ENCODE data around the gene MBD3. TPM values are rescaled to one million over a fixed set of nuclear protein-coding genes. Genes with fewer than 3 reads are reported as not detected.
"Not testable (repeated sequence)": the region's sequence is repeated elsewhere in the genome, so short reads cannot be mapped to it uniquely, and the experiment has no call there.

The MBD3 gene, protein sequence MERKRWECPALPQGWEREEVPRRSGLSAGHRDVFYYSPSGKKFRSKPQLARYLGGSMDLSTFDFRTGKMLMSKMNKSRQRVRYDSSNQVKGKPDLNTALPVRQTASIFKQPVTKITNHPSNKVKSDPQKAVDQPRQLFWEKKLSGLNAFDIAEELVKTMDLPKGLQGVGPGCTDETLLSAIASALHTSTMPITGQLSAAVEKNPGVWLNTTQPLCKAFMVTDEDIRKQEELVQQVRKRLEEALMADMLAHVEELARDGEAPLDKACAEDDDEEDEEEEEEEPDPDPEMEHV
- 10 to 100 TPM; 50.0 to 72.8 TPM for polyA plus RNA-seq

- 1 to 2% methylated on average over 49 to 68 of the region's 68 CpGs for WGBS, 2 donors
- H3K4me1 ChIP-seq (ENCODE audit: control insufficient read depth in 2 of 2, insufficient read depth in 2 of 2, low read length in 1 of 2) = peaks cover 7 to 9% of the 10 kb centered on the region in 2 donors
- H3K27ac ChIP-seq (ENCODE audit: low read depth in 2 of 2, low read length in 1 of 2) = peak within 1 kb of the TSS; percentile 99 to 100
- no peaks in the 10 kb centered on the region for H3K9me3 ChIP-seq (ENCODE audit: control insufficient read depth in 2 of 2, insufficient read depth in 1 of 2, low read depth in 1 of 2, low read length in 1 of 2)
- H3K36me3 ChIP-seq (ENCODE audit: control insufficient read depth in 2 of 2, insufficient read depth in 2 of 2, low read length in 1 of 2) = peaks cover 9 to 14% of the 10 kb centered on the region in 2 donors
- no peaks in the 10 kb centered on the region for H3K27me3 ChIP-seq (ENCODE audit: control insufficient read depth in 1 of 2, insufficient read depth in 2 of 2, low read length in 2 of 2)
- H3K4me3 ChIP-seq (ENCODE audit: low read depth in 1 of 2, low read length in 2 of 2) = peak within 1 kb of the TSS; percentile 71 to 92
These were observed at the start of gene MBD3 for GRCh38 chr19:1592755-1593500. TSS of gene MBD3 (minus strand) at chr19:1592865. CDS start at chr19:1592631, 234 bp downstream.

- not testable (repeated sequence) for H3K9me3 ChIP-seq (ENCODE audit: control insufficient read depth in 2 of 2, insufficient read depth in 1 of 2, low read depth in 1 of 2, low read length in 1 of 2); H3K27me3 ChIP-seq (ENCODE audit: control insufficient read depth in 1 of 2, insufficient read depth in 2 of 2, low read length in 2 of 2); H3K27ac ChIP-seq (ENCODE audit: low read depth in 2 of 2, low read length in 1 of 2); H3K36me3 ChIP-seq (ENCODE audit: control insufficient read depth in 2 of 2, insufficient read depth in 2 of 2, low read length in 1 of 2); H3K4me1 ChIP-seq (ENCODE audit: control insufficient read depth in 2 of 2, insufficient read depth in 2 of 2, low read length in 1 of 2); H3K4me3 ChIP-seq (ENCODE audit: low read depth in 1 of 2, low read length in 2 of 2)
- WGBS, 2 donors = 87 to 91% methylated on average over 10 of the region's 10 CpGs
These were observed 48.3 kb upstream of the MBD3 start for GRCh38 chr19:1640893-1641448.

GRCh38 chr19:1636325-1637236 lies 43.9 kb upstream of the MBD3 start:
- Histone ChIP-seq H3K36me3 (ENCODE audit: control insufficient read depth in 2 of 2, insufficient read depth in 2 of 2, low read length in 1 of 2) (peaks cover 4 to 10% of the 10 kb centered on the region in 2 donors), H3K27me3 (ENCODE audit: control insufficient read depth in 1 of 2, insufficient read depth in 2 of 2, low read length in 2 of 2) (no peaks in the 10 kb centered on the region), H3K27ac (ENCODE audit: low read depth in 2 of 2, low read length in 1 of 2) (no peak overlapping the region), H3K4me3 (ENCODE audit: low read depth in 1 of 2, low read length in 2 of 2) (no peak overlapping the region), H3K4me1 (ENCODE audit: control insufficient read depth in 2 of 2, insufficient read depth in 2 of 2, low read length in 1 of 2) (peaks cover 0 to 4% of the 10 kb centered on the region in 2 donors), H3K9me3 (ENCODE audit: control insufficient read depth in 2 of 2, insufficient read depth in 1 of 2, low read depth in 1 of 2, low read length in 1 of 2) (peaks cover 0 to 5% of the 10 kb centered on the region in 2 donors)
- 97% methylated on average over 34 of the region's 34 CpGs for WGBS, 2 donors

- Histone ChIP-seq H3K27me3 (ENCODE audit: control insufficient read depth in 1 of 2, insufficient read depth in 2 of 2, low read length in 2 of 2) (no peaks in the 10 kb centered on the region), H3K36me3 (ENCODE audit: control insufficient read depth in 2 of 2, insufficient read depth in 2 of 2, low read length in 1 of 2) (peaks cover 4 to 10% of the 10 kb centered on the region in 2 donors), H3K27ac (ENCODE audit: low read depth in 2 of 2, low read length in 1 of 2) (no peak overlapping the region), H3K4me3 (ENCODE audit: low read depth in 1 of 2, low read length in 2 of 2) (no peak overlapping the region), H3K4me1 (ENCODE audit: control insufficient read depth in 2 of 2, insufficient read depth in 2 of 2, low read length in 1 of 2) (peaks cover 0 to 4% of the 10 kb centered on the region in 2 donors), H3K9me3 (ENCODE audit: control insufficient read depth in 2 of 2, insufficient read depth in 1 of 2, low read depth in 1 of 2, low read length in 1 of 2) (peaks cover 0 to 5% of the 10 kb centered on the region in 2 donors)
- WGBS, 2 donors = 98 to 100% methylated on average over 5 of the region's 5 CpGs
These were observed 42.2 kb upstream of the MBD3 start for GRCh38 chr19:1634938-1635243.

- Histone ChIP-seq H3K27ac (ENCODE audit: low read depth in 2 of 2, low read length in 1 of 2) (no peak overlapping the region), H3K4me3 (ENCODE audit: low read depth in 1 of 2, low read length in 2 of 2) (no peak overlapping the region), H3K4me1 (ENCODE audit: control insufficient read depth in 2 of 2, insufficient read depth in 2 of 2, low read length in 1 of 2) (peaks cover 0 to 4% of the 10 kb centered on the region in 2 donors), H3K9me3 (ENCODE audit: control insufficient read depth in 2 of 2, insufficient read depth in 1 of 2, low read depth in 1 of 2, low read length in 1 of 2) (peaks cover 0 to 5% of the 10 kb centered on the region in 2 donors), H3K36me3 (ENCODE audit: control insufficient read depth in 2 of 2, insufficient read depth in 2 of 2, low read length in 1 of 2) (peaks cover 4 to 10% of the 10 kb centered on the region in 2 donors), H3K27me3 (ENCODE audit: control insufficient read depth in 1 of 2, insufficient read depth in 2 of 2, low read length in 2 of 2) (no peaks in the 10 kb centered on the region)
- 93 to 95% methylated on average over 19 of the region's 19 CpGs for WGBS, 2 donors
These were observed 41.7 kb upstream of the MBD3 start for GRCh38 chr19:1634242-1634937.

DNA sequence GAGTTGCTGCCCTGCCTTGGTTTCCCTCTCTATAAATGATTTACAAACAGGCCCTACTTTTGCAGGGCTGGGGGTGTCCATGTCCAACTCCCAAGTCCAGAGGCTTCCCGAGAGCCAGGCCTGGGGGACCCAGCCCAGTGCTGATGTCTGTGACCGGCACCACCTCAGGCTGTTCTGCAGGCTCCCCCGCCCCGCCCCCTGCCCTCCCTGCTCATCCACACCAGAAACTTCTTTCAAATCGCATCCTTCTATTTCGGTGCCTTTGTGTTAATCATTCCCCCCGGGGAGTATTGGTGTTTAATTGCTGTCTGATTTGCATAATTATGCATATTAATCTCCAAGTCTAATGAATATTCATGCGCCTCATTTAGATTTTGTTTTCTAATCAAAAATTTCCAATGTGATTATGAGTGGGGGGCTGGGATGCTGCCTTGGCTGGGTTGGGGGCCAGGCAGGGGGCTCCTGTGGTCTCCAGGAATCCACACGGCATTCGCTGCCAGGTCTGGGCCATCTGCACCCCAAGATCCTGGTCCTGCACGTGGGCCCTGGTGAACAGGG lies 40.7 kb upstream of the MBD3 start:
- Histone ChIP-seq H3K4me1 (ENCODE audit: control insufficient read depth in 2 of 2, insufficient read depth in 2 of 2, low read length in 1 of 2) (peaks cover 0 to 4% of the 10 kb centered on the region in 2 donors), H3K4me3 (ENCODE audit: low read depth in 1 of 2, low read length in 2 of 2) (no peak overlapping the region), H3K9me3 (ENCODE audit: control insufficient read depth in 2 of 2, insufficient read depth in 1 of 2, low read depth in 1 of 2, low read length in 1 of 2) (peaks cover 0 to 5% of the 10 kb centered on the region in 2 donors), H3K27me3 (ENCODE audit: control insufficient read depth in 1 of 2, insufficient read depth in 2 of 2, low read length in 2 of 2) (no peaks in the 10 kb centered on the region), H3K36me3 (ENCODE audit: control insufficient read depth in 2 of 2, insufficient read depth in 2 of 2, low read length in 1 of 2) (peaks cover 4 to 10% of the 10 kb centered on the region in 2 donors), H3K27ac (ENCODE audit: low read depth in 2 of 2, low read length in 1 of 2) (no peak overlapping the region)
- 89% methylated on average over 10 to 11 of the region's 11 CpGs for WGBS, 2 donors

DNA sequence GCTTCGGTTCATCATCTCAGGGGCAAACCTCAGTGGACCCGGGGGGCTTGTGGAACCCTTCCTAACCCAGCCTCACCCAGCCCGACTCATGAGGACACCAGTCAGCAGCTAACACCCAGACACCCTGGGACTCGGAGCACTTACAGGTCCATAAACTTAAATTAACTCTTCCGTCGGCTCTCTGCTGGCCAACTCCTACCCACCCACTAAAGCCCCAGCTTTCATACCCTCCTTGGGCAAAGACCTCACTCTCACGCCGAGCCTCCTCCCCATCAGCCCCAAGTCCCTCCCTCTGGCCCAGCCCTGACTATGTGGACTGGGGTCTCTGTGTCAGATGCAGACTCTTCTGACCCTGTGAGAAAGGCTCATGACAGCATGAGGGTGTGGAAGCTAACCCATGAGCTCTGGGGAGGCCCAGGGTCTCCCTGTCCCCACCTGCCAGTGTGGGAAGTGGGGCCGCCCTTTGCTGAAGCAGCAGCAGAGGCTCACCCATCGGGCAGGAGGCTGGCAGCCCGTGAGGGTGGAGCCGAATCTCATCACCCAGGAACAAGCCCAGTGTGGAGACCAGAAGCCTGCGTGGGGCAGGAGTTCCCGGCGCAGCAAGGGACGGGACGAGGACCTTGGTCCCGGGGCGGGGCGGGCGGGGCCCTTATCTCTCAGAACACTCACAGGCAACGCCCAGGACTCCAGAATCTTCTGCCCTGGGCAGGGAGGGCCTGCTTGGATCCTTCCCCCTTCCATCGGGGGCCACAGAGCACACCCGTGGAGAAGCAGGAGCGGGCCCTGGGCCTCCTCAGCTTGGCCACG lies 40.0 kb upstream of the MBD3 start:
- Histone ChIP-seq H3K9me3 (ENCODE audit: control insufficient read depth in 2 of 2, insufficient read depth in 1 of 2, low read depth in 1 of 2, low read length in 1 of 2) (peaks cover 0 to 5% of the 10 kb centered on the region in 2 donors), H3K27me3 (ENCODE audit: control insufficient read depth in 1 of 2, insufficient read depth in 2 of 2, low read length in 2 of 2) (no peaks in the 10 kb centered on the region), H3K36me3 (ENCODE audit: control insufficient read depth in 2 of 2, insufficient read depth in 2 of 2, low read length in 1 of 2) (peaks cover 4 to 10% of the 10 kb centered on the region in 2 donors), H3K4me1 (ENCODE audit: control insufficient read depth in 2 of 2, insufficient read depth in 2 of 2, low read length in 1 of 2) (peaks cover 0 to 4% of the 10 kb centered on the region in 2 donors), H3K27ac (ENCODE audit: low read depth in 2 of 2, low read length in 1 of 2) (no peak overlapping the region), H3K4me3 (ENCODE audit: low read depth in 1 of 2, low read length in 2 of 2) (no peak overlapping the region)
- WGBS, 2 donors = 86 to 89% methylated on average over 26 of the region's 26 CpGs

DNA sequence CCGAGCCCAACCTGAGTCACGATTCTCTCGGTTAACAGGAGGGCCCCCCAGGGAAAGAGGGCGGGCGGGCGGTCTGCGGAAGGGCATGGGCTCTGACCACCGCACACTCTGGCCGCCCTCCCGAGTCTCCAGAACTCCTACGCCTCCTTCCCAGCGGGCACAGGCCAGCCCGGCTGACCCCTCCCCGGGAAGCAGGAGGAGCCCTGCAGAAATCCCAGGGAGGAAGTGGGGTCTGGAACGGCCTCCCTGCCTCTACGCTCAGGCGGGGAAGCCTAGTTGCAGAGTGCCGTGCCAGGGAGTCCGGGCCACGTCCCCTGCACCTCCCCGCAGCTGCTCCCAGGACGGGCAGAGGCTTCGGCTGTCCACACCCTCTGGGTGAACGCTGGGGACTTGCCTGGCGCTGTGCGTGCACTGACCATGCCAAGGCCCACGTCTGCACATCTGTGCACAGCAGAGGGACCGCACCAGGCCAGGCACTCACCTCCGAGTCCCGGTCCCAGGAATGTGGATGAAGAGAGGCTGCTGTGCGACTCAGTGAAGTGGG lies 39.0 kb upstream of the MBD3 start:
- H3K27me3 ChIP-seq (ENCODE audit: control insufficient read depth in 1 of 2, insufficient read depth in 2 of 2, low read length in 2 of 2) = no peaks in the 10 kb centered on the region
- peaks cover 4 to 13% of the 10 kb centered on the region in 2 donors for H3K36me3 ChIP-seq (ENCODE audit: control insufficient read depth in 2 of 2, insufficient read depth in 2 of 2, low read length in 1 of 2)
- WGBS, 2 donors = 92 to 95% methylated on average over 31 of the region's 31 CpGs

More for the DNA sequence above, 39.0 kb upstream of the MBD3 start:
- H3K4me3 ChIP-seq (ENCODE audit: low read depth in 1 of 2, low read length in 2 of 2) = no peak overlapping the region
- no peak overlapping the region for H3K27ac ChIP-seq (ENCODE audit: low read depth in 2 of 2, low read length in 1 of 2)
- H3K9me3 ChIP-seq (ENCODE audit: control insufficient read depth in 2 of 2, insufficient read depth in 1 of 2, low read depth in 1 of 2, low read length in 1 of 2) = peaks cover 0 to 2% of the 10 kb centered on the region in 2 donors
- H3K4me1 ChIP-seq (ENCODE audit: control insufficient read depth in 2 of 2, insufficient read depth in 2 of 2, low read length in 1 of 2) = peaks cover 0 to 4% of the 10 kb centered on the region in 2 donors

Measured in esophagus (tissue), 2 donors.